HL-60 (cell line): ENCODE results near the gene CAMTA1.

Experiments
- DNase-seq, 2 experiments: peaks; one replicate each; pipeline ENCODE4 v3.0.0-alpha.2; 2010 to 2020; ENCODE audit warnings: low read depth in 1 of 2, low spot score in 1 of 2
- H3K27ac ChIP-seq: fragments of 250-450 bp; sonication (Bioruptor Pico); replicated peaks from 2 replicates; pipeline ENCODE4 v1.5.1; 2020; ENCODE audit warnings: mild to moderate bottlenecking, moderate library complexity
- H3K27me3 ChIP-seq: fragments of 250-450 bp; sonication (Bioruptor Pico); 2 replicates; pipeline ENCODE4 v1.5.1; 2021; ENCODE audit warnings: mild to moderate bottlenecking, moderate library complexity; ENCODE audit not compliant: insufficient read depth, poor library complexity, severe bottlenecking
- H3K4me3 ChIP-seq: replicated peaks from 2 replicates; pipeline ENCODE4 v1.5.1; 2011; ENCODE audit warnings: mild to moderate bottlenecking, control low read depth, low read length; ENCODE audit not compliant: insufficient read depth
- GABPA ChIP-seq: IDR thresholded peaks from 2 replicates; pipeline ENCODE4 v1.6.1; 2012; ENCODE audit warnings: low read depth
- POLR2AphosphoS5 ChIP-seq: IDR thresholded peaks from 2 replicates; pipeline ENCODE4 v1.6.1; 2012; ENCODE audit warnings: low read depth
- SPI1 ChIP-seq: IDR thresholded peaks from 2 replicates; pipeline ENCODE4 v1.6.1; 2012; ENCODE audit warnings: low read depth, mild to moderate bottlenecking, borderline replicate concordance
- TF ChIP-seq, protein P1 (sequence below): IDR thresholded peaks from one replicate; pipeline ENCODE4 v1.5.1; 2011; ENCODE audit warnings: low read length, control low read depth, inconsistent platforms; ENCODE audit not compliant: insufficient read depth
- TF ChIP-seq, protein P2 (sequence below): IDR thresholded peaks from 2 replicates; pipeline ENCODE4 v1.6.1; 2012; ENCODE audit warnings: low read depth; ENCODE audit not compliant: insufficient replicate concordance

Gene CAMTA1

GRCh38 chr1:7013833-7014639 lies 228.8 kb downstream of the CAMTA1 start:
- no peak overlapping the region for H3K4me3 ChIP-seq
- no peaks in the 10 kb centered on the region for H3K27me3 ChIP-seq
- no peak for DNase-seq
- TF ChIP-seq, protein P1, sequence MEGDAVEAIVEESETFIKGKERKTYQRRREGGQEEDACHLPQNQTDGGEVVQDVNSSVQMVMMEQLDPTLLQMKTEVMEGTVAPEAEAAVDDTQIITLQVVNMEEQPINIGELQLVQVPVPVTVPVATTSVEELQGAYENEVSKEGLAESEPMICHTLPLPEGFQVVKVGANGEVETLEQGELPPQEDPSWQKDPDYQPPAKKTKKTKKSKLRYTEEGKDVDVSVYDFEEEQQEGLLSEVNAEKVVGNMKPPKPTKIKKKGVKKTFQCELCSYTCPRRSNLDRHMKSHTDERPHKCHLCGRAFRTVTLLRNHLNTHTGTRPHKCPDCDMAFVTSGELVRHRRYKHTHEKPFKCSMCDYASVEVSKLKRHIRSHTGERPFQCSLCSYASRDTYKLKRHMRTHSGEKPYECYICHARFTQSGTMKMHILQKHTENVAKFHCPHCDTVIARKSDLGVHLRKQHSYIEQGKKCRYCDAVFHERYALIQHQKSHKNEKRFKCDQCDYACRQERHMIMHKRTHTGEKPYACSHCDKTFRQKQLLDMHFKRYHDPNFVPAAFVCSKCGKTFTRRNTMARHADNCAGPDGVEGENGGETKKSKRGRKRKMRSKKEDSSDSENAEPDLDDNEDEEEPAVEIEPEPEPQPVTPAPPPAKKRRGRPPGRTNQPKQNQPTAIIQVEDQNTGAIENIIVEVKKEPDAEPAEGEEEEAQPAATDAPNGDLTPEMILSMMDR, result no peak
- TF ChIP-seq POLR2AphosphoS5 (no peak), GABPA (no peak), SPI1 (no peak)
- TF ChIP-seq, protein P2, sequence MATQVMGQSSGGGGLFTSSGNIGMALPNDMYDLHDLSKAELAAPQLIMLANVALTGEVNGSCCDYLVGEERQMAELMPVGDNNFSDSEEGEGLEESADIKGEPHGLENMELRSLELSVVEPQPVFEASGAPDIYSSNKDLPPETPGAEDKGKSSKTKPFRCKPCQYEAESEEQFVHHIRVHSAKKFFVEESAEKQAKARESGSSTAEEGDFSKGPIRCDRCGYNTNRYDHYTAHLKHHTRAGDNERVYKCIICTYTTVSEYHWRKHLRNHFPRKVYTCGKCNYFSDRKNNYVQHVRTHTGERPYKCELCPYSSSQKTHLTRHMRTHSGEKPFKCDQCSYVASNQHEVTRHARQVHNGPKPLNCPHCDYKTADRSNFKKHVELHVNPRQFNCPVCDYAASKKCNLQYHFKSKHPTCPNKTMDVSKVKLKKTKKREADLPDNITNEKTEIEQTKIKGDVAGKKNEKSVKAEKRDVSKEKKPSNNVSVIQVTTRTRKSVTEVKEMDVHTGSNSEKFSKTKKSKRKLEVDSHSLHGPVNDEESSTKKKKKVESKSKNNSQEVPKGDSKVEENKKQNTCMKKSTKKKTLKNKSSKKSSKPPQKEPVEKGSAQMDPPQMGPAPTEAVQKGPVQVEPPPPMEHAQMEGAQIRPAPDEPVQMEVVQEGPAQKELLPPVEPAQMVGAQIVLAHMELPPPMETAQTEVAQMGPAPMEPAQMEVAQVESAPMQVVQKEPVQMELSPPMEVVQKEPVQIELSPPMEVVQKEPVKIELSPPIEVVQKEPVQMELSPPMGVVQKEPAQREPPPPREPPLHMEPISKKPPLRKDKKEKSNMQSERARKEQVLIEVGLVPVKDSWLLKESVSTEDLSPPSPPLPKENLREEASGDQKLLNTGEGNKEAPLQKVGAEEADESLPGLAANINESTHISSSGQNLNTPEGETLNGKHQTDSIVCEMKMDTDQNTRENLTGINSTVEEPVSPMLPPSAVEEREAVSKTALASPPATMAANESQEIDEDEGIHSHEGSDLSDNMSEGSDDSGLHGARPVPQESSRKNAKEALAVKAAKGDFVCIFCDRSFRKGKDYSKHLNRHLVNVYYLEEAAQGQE, result no peak
- H3K27ac ChIP-seq, result no peak overlapping the region

DNA sequence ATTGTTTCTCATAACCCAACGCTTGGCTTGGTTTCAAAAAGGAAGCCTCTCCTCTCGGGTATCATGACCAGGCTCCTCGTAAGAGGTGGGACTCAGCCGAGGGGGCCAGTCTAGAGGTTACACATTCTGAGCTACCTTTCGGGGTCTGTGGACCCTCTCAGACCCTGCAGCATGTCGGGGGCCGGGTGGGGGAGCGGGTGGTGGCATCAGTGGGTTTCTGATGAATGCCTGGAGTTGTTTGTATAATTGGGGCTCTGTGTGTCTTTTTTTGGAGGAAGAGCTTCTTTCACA lies 229.3 kb downstream of the CAMTA1 start:
- peaks cover under 1% of the 10 kb centered on the region for H3K27me3 ChIP-seq
- no peak for DNase-seq
- H3K4me3 ChIP-seq, result no peak overlapping the region
- H3K27ac ChIP-seq, result no peak overlapping the region
- TF ChIP-seq, protein P1, result no peak
- no peak for TF ChIP-seq GABPA
- no peak for TF ChIP-seq POLR2AphosphoS5
- TF ChIP-seq SPI1, result no peak
- TF ChIP-seq, protein P2, result no peak

GRCh38 chr1:7015022-7015421 lies 229.8 kb downstream of the CAMTA1 start:
- TF ChIP-seq SPI1 (no peak), GABPA (no peak), POLR2AphosphoS5 (no peak)
- TF ChIP-seq, protein P1, result no peak
- TF ChIP-seq, protein P2, result no peak
- H3K27ac ChIP-seq, result no peak overlapping the region
- peaks cover 3% of the 10 kb centered on the region for H3K27me3 ChIP-seq
- no peak overlapping the region for H3K4me3 ChIP-seq
- DNase-seq, result no peak
